ENCODE results near the gene FAM180A. TPM values are rescaled to one million over a fixed set of nuclear protein-coding genes. Genes with fewer than 3 reads are reported as not detected.

Gene FAM180A
- total and polyA plus RNA-seq, 2 of the 8 experiments (the other 6 are each of a cell fraction or from before 2014, with no cell fraction given), result not detected

DNA sequence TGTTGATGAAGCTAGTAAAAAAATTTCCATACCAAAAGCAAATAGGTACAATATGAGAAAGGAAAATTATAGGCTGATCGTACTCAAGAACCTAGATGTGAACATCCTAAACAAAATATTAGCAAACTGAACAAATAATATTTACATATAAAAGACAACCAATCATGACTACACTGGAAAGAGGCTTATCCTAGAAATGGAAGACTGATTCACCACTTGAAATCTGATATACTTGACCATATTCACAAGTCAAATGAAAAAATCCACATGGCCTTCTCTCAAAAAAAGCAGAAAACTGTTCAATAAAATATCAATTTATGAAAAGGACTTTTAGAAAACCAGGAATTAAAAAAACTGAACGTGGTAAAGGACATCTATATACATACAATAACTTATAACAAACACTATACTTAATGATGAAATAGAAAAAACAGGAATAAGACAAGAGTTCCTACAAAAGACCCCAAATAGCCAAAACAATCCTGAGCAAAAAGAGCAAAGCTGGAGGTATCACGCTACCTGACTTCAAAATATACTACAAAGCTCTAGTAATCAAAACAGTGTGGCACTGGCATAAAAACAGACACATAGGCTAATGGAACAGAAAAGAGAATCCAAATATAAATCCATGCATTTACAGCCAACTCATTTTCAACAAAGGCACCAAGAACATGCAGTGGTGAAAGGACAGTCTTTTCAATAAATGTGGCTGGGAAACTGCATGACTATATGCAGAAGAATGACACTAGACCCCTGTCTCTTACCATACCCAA lies 29.2 kb upstream of the FAM180A start:
- Histone ChIP-seq H3K14ac (ENCODE audit: insufficient read length) (no peak overlapping the region), H2BK12ac (ENCODE audit: low read depth, low read length) (no peak overlapping the region), H3K36me3 (ENCODE audit: control insufficient read depth in 2 of 4, insufficient read depth in 4 of 4, low read length in 3 of 4) (no peaks in the 10 kb centered on the region), H2BK5ac (ENCODE audit: low read depth, low read length) (no peak overlapping the region), H4K8ac (ENCODE audit: extremely low read depth, insufficient read depth, low read length) (no peak overlapping the region), H2BK15ac (ENCODE audit: low read length) (no peak overlapping the region), H3K18ac (ENCODE audit: extremely low read depth, low read length) (no peak overlapping the region), H4K20me1 (replicated peaks in 1 of 2; ENCODE audit: control insufficient read depth in 1 of 2, insufficient read depth in 2 of 2, low read length in 2 of 2) (no peaks in the 10 kb centered on the region), H4K91ac (replicated peaks; ENCODE audit: insufficient read length, low read length) (no peak overlapping the region), H2BK20ac (ENCODE audit: low read length) (no peak overlapping the region), H3K4me2 (ENCODE audit: insufficient read depth in 1 of 2, low read depth in 2 of 2, low read length in 2 of 2) (no peak overlapping the region), H3K23me2 (ENCODE audit: low read depth, low read length) (no peaks in the 10 kb centered on the region), H2BK120ac (replicated peaks; ENCODE audit: low read depth, low read length) (no peak overlapping the region), H2AK5ac (ENCODE audit: low read depth, low read length) (no peak overlapping the region), H3K23ac (ENCODE audit: insufficient read length) (no peak overlapping the region), H4K5ac (ENCODE audit: insufficient read length, low read depth, low read length) (no peak overlapping the region), H3K4ac (replicated peaks; ENCODE audit: insufficient read length, low read depth, low read length) (no peak overlapping the region), H2AFZ (ENCODE audit: low read length) (no peak overlapping the region), H3K4me1 (replicated peaks in 1 of 4; ENCODE audit: control insufficient read depth in 3 of 4, insufficient read depth in 4 of 4, low read length in 3 of 4) (peaks cover 0 to 10% (median 0%) of the 10 kb centered on the region in 4 experiments; a peak in 2 of 7 replicates), H3K56ac (replicated peaks; ENCODE audit: insufficient read length, low read depth, low read length) (no peak overlapping the region), H3K9ac (replicated peaks in 1 of 4; ENCODE audit: extremely low read depth in 1 of 4, low read depth in 3 of 4, low read length in 3 of 4) (no peak overlapping the region), H3K79me2 (ENCODE audit: control insufficient read depth in 1 of 2, insufficient read depth in 2 of 2, low read length in 2 of 2) (no peaks in the 10 kb centered on the region), H3K9me3 (ENCODE audit: insufficient read depth in 2 of 2, low read depth in 1 of 2, low read length in 1 of 2) (peaks cover 3 to 7% of the 10 kb centered on the region in 2 experiments; a peak in 1 of 4 replicates), H3K4me3 (ENCODE audit: extremely low read depth in 1 of 4, insufficient read depth in 2 of 4, low read depth in 3 of 4, low read length in 4 of 4) (no peak overlapping the region), H3K79me1 (ENCODE audit: low read depth, low read length) (no peaks in the 10 kb centered on the region), H3K27ac (ENCODE audit: low read depth, low read length) (no peak overlapping the region), H3K27me3 (replicated peaks in 1 of 4; ENCODE audit: control insufficient read depth in 3 of 4, extremely low read depth in 1 of 4, insufficient read depth in 3 of 4, low read length in 3 of 4) (no peaks in the 10 kb centered on the region)
- DNase-seq (ENCODE audit: low read depth in 1 of 2, low spot score in 2 of 2) (no peak), FAIRE-seq (no peak)
- WGBS, 2 experiments (ENCODE audit: extremely low coverage in 1 of 2, insufficient coverage in 1 of 2, insufficient read length in 1 of 2, insufficient replicate concordance in 2 of 2, low coverage in 1 of 2, low lambda C conversion rate in 2 of 2, missing lambda C conversion rate in 1 of 2), result 95% methylated on average over 3 of the region's 3 CpGs; no CpG with 5 or more reads in 1 of the 2 experiments
- CTCF ChIA-PET (ENCODE audit: partially characterized antibody), result interaction anchor here (0.9 to 1.6 kb wide), 3 partner anchors 18 to 66 kb away, joined by 3 to 4 read pairs (median 3); no protein-coding TSS in a partner anchor
- POLR2A ChIA-PET (ENCODE audit: partially characterized antibody), result no interaction called here
- no peak for TF ChIP-seq SP2 (IDR thresholded peaks at IDR 0.05; ENCODE audit: low read length)
- TF ChIP-seq KDM1A (IDR thresholded peaks at IDR 0.05; ENCODE audit: borderline replicate concordance, low read length), result peak; percentile 85; the same call in 1 of the 2 replicates
